ENCODE data around the gene TRIO. TPM values are rescaled to one million over a fixed set of nuclear protein-coding genes. Genes with fewer than 3 reads are reported as not detected.

The TRIO gene
- total RNA-seq, 1 experiment from 2014 or later: 68.4 TPM

GRCh38 chr5:14190194-14191164 is 47.3 kb downstream of the TRIO start:
- peak; percentile 85 for ATAC-seq
- POLR2A ChIA-PET: no interaction called here
- Histone ChIP-seq H3K27me3 (ENCODE audit: insufficient read depth, low read length) (no peaks in the 10 kb centered on the region), H3K9me2 (ENCODE audit: insufficient read depth) (no peaks in the 10 kb centered on the region), H3K9me3 (ENCODE audit: control insufficient read depth in 1 of 2, insufficient read depth in 1 of 2, low read depth in 1 of 2, low read length in 2 of 2) (no peaks in the 10 kb centered on the region), H3K79me2 (ENCODE audit: insufficient read depth, low read length) (peaks cover 98% of the 10 kb centered on the region), H4K20me1 (ENCODE audit: insufficient read depth) (peaks cover 8% of the 10 kb centered on the region; the same call in 1 of the 2 replicates), H3K4me1 (ENCODE audit: control insufficient read depth in 1 of 2, insufficient read depth in 2 of 2, low read length in 2 of 2) (peaks cover 43 to 63% of the 10 kb centered on the region in 2 experiments), H3K27ac (ENCODE audit: low read depth, low read length) (peak overlapping the region; percentile 64), H2AFZ (ENCODE audit: low read depth, low read length, poor library complexity, severe bottlenecking) (no peak overlapping the region), H3K4me2 (ENCODE audit: low read length) (peak overlapping the region; percentile 70), H3K36me3 (ENCODE audit: control insufficient read depth in 1 of 2, insufficient read depth in 2 of 2, low read length in 2 of 2) (no peaks in the 10 kb centered on the region), H3K4me3 (replicated peaks in 1 of 2; ENCODE audit: low read depth in 1 of 2, low read length in 2 of 2) (peak overlapping the region in 1 of 2 experiments; percentile 27; a peak in 2 of 4 replicates), H3K9ac (ENCODE audit: low read length) (peak overlapping the region; percentile 11)
- BruUV-seq (replicated peaks): no TSS peak
- CTCF ChIA-PET: interaction anchor here (1.0 kb wide), 2 partner anchors 80 to 82 kb away, joined by 3 to 5 read pairs; no protein-coding TSS in a partner anchor
- peak; percentile 73 for DNase-seq (ENCODE audit: low read depth, low spot score)
- RAD21 ChIA-PET (ENCODE audit: low non-redundant PET in 1 of 2, low total read pairs in 2 of 2, uncharacterized antibody in 2 of 2, unreplicated experiment in 2 of 2): interaction anchor here in 1 of 2 experiments (1.1 kb wide), 1 partner anchor 11 kb away, joined by 3 read pairs; no protein-coding TSS in a partner anchor
- TF ChIP-seq SP1 (IDR thresholded peaks at IDR 0.05; ENCODE audit: low read depth): 0 out of 2 replicates have a peak, but pooled peaks have one; percentile 19
- TF ChIP-seq, protein P1, sequence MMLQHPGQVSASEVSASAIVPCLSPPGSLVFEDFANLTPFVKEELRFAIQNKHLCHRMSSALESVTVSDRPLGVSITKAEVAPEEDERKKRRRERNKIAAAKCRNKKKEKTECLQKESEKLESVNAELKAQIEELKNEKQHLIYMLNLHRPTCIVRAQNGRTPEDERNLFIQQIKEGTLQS (IDR thresholded peaks at IDR 0.05): no peak
- TF ChIP-seq, protein P2, sequence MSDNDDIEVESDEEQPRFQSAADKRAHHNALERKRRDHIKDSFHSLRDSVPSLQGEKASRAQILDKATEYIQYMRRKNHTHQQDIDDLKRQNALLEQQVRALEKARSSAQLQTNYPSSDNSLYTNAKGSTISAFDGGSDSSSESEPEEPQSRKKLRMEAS (IDR thresholded peaks at IDR 0.05): peak; percentile 32; the same call in 1 of the 2 replicates
- TF ChIP-seq JUND (IDR thresholded peaks at IDR 0.05): peak; percentile 70
- intact Hi-C loops (cut with micrococcal nuclease): no loop called here

- H2AFZ ChIP-seq (ENCODE audit: low read depth, low read length, poor library complexity, severe bottlenecking): no peak overlapping the region
- no peaks in the 10 kb centered on the region for H3K9me2 ChIP-seq (ENCODE audit: insufficient read depth)
- H3K4me1 ChIP-seq (ENCODE audit: control insufficient read depth in 1 of 2, insufficient read depth in 2 of 2, low read length in 2 of 2): peaks cover 35 to 55% of the 10 kb centered on the region in 2 experiments
- H3K79me2 ChIP-seq (ENCODE audit: insufficient read depth, low read length): peaks cover 97% of the 10 kb centered on the region
- no peak for DNase-seq (ENCODE audit: low read depth, low spot score)
- no peak overlapping the region for H3K4me3 ChIP-seq (replicated peaks in 1 of 2; ENCODE audit: low read depth in 1 of 2, low read length in 2 of 2)
- peak overlapping the region; percentile 64; the same call in 1 of the 2 replicates for H3K27ac ChIP-seq (ENCODE audit: low read depth, low read length)
- peak overlapping the region; percentile 70 for H3K4me2 ChIP-seq (ENCODE audit: low read length)
- H3K9me3 ChIP-seq (ENCODE audit: control insufficient read depth in 1 of 2, insufficient read depth in 1 of 2, low read depth in 1 of 2, low read length in 2 of 2): no peaks in the 10 kb centered on the region
- H4K20me1 ChIP-seq (ENCODE audit: insufficient read depth): peaks cover 8% of the 10 kb centered on the region; the same call in 1 of the 2 replicates
- CTCF ChIA-PET: no interaction called here
- no peaks in the 10 kb centered on the region for H3K36me3 ChIP-seq (ENCODE audit: control insufficient read depth in 1 of 2, insufficient read depth in 2 of 2, low read length in 2 of 2)
- ATAC-seq: no peak
- no TSS peak for BruUV-seq (replicated peaks)
- intact Hi-C loops (cut with micrococcal nuclease): no loop called here
- RAD21 ChIA-PET (ENCODE audit: low non-redundant PET in 1 of 2, low total read pairs in 2 of 2, uncharacterized antibody in 2 of 2, unreplicated experiment in 2 of 2): no interaction called here
- POLR2A ChIA-PET: no interaction called here
- no peak overlapping the region for H3K9ac ChIP-seq (ENCODE audit: low read length)
- no peak for TF ChIP-seq YY1 (IDR thresholded peaks at IDR 0.05; ENCODE audit: extremely low read depth, insufficient replicate concordance, low read depth, low read length)
- no peak for TF ChIP-seq ELF1 (IDR thresholded peaks at IDR 0.05; ENCODE audit: borderline replicate concordance, low read depth)
- TF ChIP-seq JUND (IDR thresholded peaks at IDR 0.05): no peak
- no peak for TF ChIP-seq EGR1 (IDR thresholded peaks at IDR 0.05; ENCODE audit: low read depth)
- TF ChIP-seq SP1 (IDR thresholded peaks at IDR 0.05; ENCODE audit: low read depth): no peak
- no peak for TF ChIP-seq SIN3A (IDR thresholded peaks at IDR 0.05; ENCODE audit: low read depth)
- no peak for TF ChIP-seq EZH2 (IDR thresholded peaks at IDR 0.05)
- no peak for TF ChIP-seq CEBPB (IDR thresholded peaks at IDR 0.05; ENCODE audit: low read depth)
- no peak for TF ChIP-seq FOSL1 (IDR thresholded peaks at IDR 0.05; ENCODE audit: low read depth)
- no peak for TF ChIP-seq POLR2A (IDR thresholded peaks at IDR 0.05; ENCODE audit: borderline replicate concordance, extremely low read depth, insufficient read depth, insufficient read length)
- TF ChIP-seq, protein P1 (IDR thresholded peaks at IDR 0.05): no peak
- no peak for TF ChIP-seq TCF7L2 (IDR thresholded peaks at IDR 0.05; ENCODE audit: borderline replicate concordance, extremely low read depth, insufficient read depth, insufficient read length)
- TF ChIP-seq, protein P3, sequence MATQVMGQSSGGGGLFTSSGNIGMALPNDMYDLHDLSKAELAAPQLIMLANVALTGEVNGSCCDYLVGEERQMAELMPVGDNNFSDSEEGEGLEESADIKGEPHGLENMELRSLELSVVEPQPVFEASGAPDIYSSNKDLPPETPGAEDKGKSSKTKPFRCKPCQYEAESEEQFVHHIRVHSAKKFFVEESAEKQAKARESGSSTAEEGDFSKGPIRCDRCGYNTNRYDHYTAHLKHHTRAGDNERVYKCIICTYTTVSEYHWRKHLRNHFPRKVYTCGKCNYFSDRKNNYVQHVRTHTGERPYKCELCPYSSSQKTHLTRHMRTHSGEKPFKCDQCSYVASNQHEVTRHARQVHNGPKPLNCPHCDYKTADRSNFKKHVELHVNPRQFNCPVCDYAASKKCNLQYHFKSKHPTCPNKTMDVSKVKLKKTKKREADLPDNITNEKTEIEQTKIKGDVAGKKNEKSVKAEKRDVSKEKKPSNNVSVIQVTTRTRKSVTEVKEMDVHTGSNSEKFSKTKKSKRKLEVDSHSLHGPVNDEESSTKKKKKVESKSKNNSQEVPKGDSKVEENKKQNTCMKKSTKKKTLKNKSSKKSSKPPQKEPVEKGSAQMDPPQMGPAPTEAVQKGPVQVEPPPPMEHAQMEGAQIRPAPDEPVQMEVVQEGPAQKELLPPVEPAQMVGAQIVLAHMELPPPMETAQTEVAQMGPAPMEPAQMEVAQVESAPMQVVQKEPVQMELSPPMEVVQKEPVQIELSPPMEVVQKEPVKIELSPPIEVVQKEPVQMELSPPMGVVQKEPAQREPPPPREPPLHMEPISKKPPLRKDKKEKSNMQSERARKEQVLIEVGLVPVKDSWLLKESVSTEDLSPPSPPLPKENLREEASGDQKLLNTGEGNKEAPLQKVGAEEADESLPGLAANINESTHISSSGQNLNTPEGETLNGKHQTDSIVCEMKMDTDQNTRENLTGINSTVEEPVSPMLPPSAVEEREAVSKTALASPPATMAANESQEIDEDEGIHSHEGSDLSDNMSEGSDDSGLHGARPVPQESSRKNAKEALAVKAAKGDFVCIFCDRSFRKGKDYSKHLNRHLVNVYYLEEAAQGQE (IDR thresholded peaks at IDR 0.05; ENCODE audit: low read depth): no peak
- TF ChIP-seq SRF (IDR thresholded peaks at IDR 0.05; ENCODE audit: low read depth): no peak
- H3K27me3 ChIP-seq (ENCODE audit: insufficient read depth, low read length): no peaks in the 10 kb centered on the region
These were observed 48.2 kb downstream of the TRIO start for GRCh38 chr5:14191325-14191724.

Data from HCT116 (cell line).